ENCODE results near the gene CNNM2.

Gene CNNM2

DNA sequence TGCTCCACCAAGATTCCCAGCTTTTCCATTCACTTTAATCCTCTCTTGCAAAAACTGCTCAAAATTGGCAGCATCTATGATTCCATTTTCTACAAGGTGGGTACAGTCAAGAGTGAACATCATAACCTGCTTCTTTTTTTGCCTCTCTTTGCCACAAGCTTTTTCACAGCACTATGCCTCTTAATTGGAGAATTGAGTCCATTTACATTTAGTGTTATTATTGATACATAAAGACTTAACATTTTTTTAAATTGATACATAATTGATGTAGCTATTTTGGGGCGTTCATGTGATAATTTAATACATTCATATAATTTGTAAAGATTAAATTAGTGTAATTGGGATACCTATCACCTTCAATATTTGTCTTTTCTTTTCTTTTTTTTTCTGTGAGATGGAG is 30.0 kb upstream of the CNNM2 start:
- no peaks in the 10 kb centered on the region for H3K27me3 ChIP-seq
- H3K4me3 ChIP-seq, result no peak overlapping the region
- TF ChIP-seq Cebpa-rat (IDR thresholded peaks at IDR 0.05), result no peak
- peaks cover 0 to 61% (median 32%) of the 10 kb centered on the region in 11 experiments; a peak in 19 of 22 replicates for H3K36me3 ChIP-seq
- H3K4me1 ChIP-seq, result no peaks in the 10 kb centered on the region
- no peak overlapping the region for H3K4me2 ChIP-seq
- H3K9ac ChIP-seq, result no peak overlapping the region
- no peak overlapping the region for H3K27ac ChIP-seq
- peaks cover 0 to 18% (median 10%) of the 10 kb centered on the region in 11 experiments; a peak in 12 of 22 replicates for H3K9me3 ChIP-seq (replicated peaks in 1 of 11)
- no peaks in the 10 kb centered on the region for H4K20me1 ChIP-seq

DNA sequence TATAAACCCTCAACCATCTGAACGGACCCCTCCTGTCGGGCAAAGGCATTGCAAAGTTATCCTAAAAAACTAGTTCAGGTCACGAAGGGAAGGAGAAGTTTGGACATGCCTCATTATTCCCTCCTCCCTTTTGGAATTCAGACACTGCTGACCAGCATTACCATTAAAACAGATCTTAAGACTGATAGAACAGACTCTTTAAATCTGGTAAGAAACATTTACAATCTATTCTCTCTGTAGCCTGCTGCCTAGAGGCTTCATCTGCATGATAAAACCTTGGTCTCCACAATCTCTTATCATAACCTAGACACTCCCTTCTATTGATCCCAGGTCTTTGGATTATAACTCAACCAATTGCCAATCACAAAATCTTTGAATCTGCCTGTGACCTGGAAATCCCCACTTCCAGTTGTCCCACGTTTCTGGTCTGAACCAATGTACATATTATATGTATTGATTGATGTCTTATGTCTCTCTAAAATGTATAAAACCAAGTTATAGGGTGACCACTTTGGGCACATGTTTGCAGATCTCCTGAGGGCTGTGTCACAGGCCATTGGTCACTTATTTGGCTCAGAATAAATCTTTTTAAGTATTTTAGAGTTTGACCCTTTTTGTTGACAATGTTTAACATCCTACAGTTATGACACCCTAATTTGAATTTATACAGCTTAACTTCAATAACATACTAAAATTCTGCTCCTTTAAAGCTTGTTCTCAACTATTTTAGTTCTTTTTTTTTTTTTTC is 23.5 kb upstream of the CNNM2 start:
- no peak for TF ChIP-seq Cebpa-rat (IDR thresholded peaks at IDR 0.05)
- Histone ChIP-seq H3K4me2 (no peak overlapping the region), H3K9ac (no peak overlapping the region), H4K20me1 (no peaks in the 10 kb centered on the region), H3K9me3 (replicated peaks in 1 of 11) (no peaks in the 10 kb centered on the region), H3K27ac (no peak overlapping the region), H3K4me3 (no peak overlapping the region), H3K27me3 (no peaks in the 10 kb centered on the region), H3K4me1 (no peaks in the 10 kb centered on the region), H3K36me3 (peaks cover 0 to 75% (median 48%) of the 10 kb centered on the region in 11 experiments; a peak in 18 of 22 replicates)

DNA sequence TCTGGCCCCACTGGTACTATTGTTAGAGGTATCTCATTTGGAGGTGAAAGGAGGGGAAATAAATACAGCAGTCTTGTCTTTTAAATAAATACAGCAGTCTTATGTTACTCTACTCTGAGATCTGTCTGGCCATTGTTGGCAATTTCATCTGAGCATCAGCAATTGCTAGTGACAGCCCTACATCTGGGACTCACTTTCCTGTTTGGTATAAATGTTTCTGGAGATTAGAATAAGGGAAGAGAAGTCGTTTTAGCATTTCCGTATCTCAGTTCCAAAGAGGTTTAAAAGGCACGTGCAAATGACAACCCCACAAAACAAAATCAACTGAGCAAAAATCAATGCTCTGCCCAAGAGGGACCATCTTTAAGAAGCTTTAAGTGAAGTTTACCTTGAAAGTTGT is 18.1 kb upstream of the CNNM2 start:
- peaks cover 0 to 43% (median 14%) of the 10 kb centered on the region in 11 experiments; a peak in 11 of 22 replicates for H3K36me3 ChIP-seq
- H4K20me1 ChIP-seq, result no peaks in the 10 kb centered on the region
- no peak overlapping the region for H3K4me2 ChIP-seq
- H3K9me3 ChIP-seq (replicated peaks in 1 of 11), result no peaks in the 10 kb centered on the region
- H3K9ac ChIP-seq, result no peak overlapping the region
- H3K4me1 ChIP-seq, result no peaks in the 10 kb centered on the region
- H3K4me3 ChIP-seq, result no peak overlapping the region
- H3K27me3 ChIP-seq, result no peaks in the 10 kb centered on the region
- no peak for TF ChIP-seq Cebpa-rat (IDR thresholded peaks at IDR 0.05)
- no peak overlapping the region for H3K27ac ChIP-seq

DNA sequence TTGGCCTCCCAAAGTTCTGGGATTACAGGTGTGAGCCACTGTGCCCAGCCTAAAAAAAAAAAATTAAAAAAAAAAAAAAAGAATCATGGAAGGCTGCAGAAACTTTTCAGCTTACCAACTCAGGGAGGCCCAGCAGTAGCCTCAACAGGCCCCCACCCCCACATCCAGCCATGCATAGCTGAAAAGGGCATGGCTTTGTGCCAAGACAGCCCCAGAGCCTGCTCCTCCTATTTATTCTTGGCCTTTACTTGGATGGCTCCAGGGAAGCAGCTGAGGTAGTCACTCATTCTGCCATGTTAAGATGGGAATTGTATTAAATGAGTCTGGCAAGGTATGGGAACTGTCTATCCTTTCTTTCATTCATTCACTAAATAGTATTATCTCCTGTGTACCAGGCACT is 13.7 kb upstream of the CNNM2 start:
- no peak overlapping the region for H3K4me3 ChIP-seq
- H3K9ac ChIP-seq, result no peak overlapping the region
- no peak overlapping the region for H3K4me2 ChIP-seq
- no peak for TF ChIP-seq Cebpa-rat (IDR thresholded peaks at IDR 0.05)
- no peaks in the 10 kb centered on the region for H4K20me1 ChIP-seq
- H3K36me3 ChIP-seq, result peaks cover 0 to 17% (median 3%) of the 10 kb centered on the region in 11 experiments; a peak in 7 of 22 replicates
- no peaks in the 10 kb centered on the region for H3K9me3 ChIP-seq (replicated peaks in 1 of 11)
- H3K4me1 ChIP-seq, result no peaks in the 10 kb centered on the region
- no peak overlapping the region for H3K27ac ChIP-seq
- H3K27me3 ChIP-seq, result no peaks in the 10 kb centered on the region

DNA sequence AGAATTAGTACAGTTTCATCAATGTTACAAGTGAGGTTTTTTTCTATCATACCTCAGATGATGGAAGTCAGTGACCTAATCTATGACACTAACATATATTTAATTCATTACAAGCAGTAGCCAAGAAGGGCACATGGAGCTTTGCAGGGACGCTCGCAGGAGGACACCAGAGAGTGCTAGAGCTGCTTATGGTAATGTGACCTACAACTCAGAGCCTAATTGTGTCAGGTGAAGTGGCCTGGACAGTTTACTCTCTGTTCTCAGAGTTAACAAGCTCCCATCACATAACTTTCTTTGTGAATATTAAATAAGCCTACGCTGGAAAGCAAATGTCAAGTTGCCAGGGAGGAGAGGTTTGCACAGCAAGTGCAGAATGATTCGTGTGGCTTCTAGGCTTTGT is 11.6 kb upstream of the CNNM2 start:
- H3K27ac ChIP-seq, result no peak overlapping the region
- H3K9me3 ChIP-seq (replicated peaks in 1 of 11), result no peaks in the 10 kb centered on the region
- H3K27me3 ChIP-seq, result no peaks in the 10 kb centered on the region
- no peak overlapping the region for H3K4me2 ChIP-seq
- no peak overlapping the region for H3K4me3 ChIP-seq
- H4K20me1 ChIP-seq, result no peaks in the 10 kb centered on the region; a peak in 1 of 22 replicates
- no peak for TF ChIP-seq Cebpa-rat (IDR thresholded peaks at IDR 0.05)
- H3K9ac ChIP-seq, result no peak overlapping the region
- H3K4me1 ChIP-seq, result no peaks in the 10 kb centered on the region
- H3K36me3 ChIP-seq, result peaks cover 0 to 11% (median 0%) of the 10 kb centered on the region in 11 experiments; a peak in 3 of 22 replicates

- Histone ChIP-seq H3K4me2 (peak overlapping the region in 3 of 11 experiments; percentile 8 to 44 (median 39); a peak in 3 of 22 replicates), H3K4me3 (no peak overlapping the region), H3K9me3 (replicated peaks in 1 of 11) (no peaks in the 10 kb centered on the region), H3K4me1 (peaks cover 13 to 39% (median 17%) of the 10 kb centered on the region in 10 experiments), H4K20me1 (no peaks in the 10 kb centered on the region; a peak in 1 of 22 replicates), H3K27me3 (peaks cover 0 to 4% (median 0%) of the 10 kb centered on the region in 11 experiments; a peak in 2 of 22 replicates), H3K27ac (no peak overlapping the region), H3K9ac (no peak overlapping the region; a peak in 1 of 22 replicates), H3K36me3 (no peaks in the 10 kb centered on the region)
- TF ChIP-seq Cebpa-rat (IDR thresholded peaks at IDR 0.05), result no peak
Measured at GRCh38 chr10:102914781-102915180, 3.3 kb upstream of the CNNM2 start.

- no peaks in the 10 kb centered on the region for H3K36me3 ChIP-seq
- H3K27me3 ChIP-seq, result peaks cover 0 to 4% (median 0%) of the 10 kb centered on the region in 11 experiments; a peak in 2 of 22 replicates
- no peak overlapping the region for H3K27ac ChIP-seq
- no peaks in the 10 kb centered on the region for H3K9me3 ChIP-seq (replicated peaks in 1 of 11)
- no peaks in the 10 kb centered on the region for H4K20me1 ChIP-seq
- no peak overlapping the region for H3K9ac ChIP-seq
- no peak overlapping the region for H3K4me2 ChIP-seq
- no peak overlapping the region for H3K4me3 ChIP-seq
- peaks cover 27 to 53% (median 31%) of the 10 kb centered on the region in 10 experiments for H3K4me1 ChIP-seq
- TF ChIP-seq Cebpa-rat (IDR thresholded peaks at IDR 0.05), result no peak
Measured at GRCh38 chr10:102916173-102916572, 1.9 kb upstream of the CNNM2 start.

DNA sequence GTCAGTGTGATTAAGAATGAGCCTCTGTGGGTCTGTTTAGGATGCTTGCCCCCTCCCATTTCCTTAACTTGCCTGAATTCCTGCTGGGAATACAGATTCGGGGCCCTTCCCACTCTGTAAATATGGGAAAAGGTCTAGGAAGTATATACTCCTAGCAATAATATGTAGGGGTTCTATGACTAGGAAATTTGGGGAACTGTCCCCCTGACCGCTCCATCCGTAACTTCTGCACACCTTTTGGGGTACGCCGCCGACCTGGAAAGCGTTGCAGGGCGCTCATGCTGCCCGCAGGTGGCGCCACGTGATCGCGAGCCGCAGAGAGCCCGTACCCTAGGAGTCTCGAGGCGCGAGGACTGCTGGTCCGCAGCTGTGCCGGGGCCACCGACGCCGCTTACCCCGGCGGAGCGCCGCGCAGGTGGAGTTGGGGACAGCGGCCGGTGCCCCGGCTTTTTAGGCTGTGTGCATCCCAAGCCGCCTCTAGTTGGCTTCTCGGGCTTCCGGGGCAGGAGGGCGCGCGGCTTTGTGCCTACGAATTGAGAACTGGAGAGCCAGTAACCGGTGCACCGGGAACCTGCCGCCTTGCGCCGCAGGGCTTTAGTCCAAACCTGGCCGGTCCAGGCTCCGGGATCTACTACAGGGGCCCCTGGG is 656 bp upstream of the CNNM2 start:
- peak overlapping the region; percentile 65 to 90 (median 82) for H3K9ac ChIP-seq
- TF ChIP-seq Cebpa-rat (IDR thresholded peaks at IDR 0.05), result no peak
- H3K4me3 ChIP-seq, result peak overlapping the region; percentile 77 to 96 (median 84)
- H3K27me3 ChIP-seq, result peaks cover 0 to 4% (median 0%) of the 10 kb centered on the region in 11 experiments; a peak in 2 of 22 replicates
- peak overlapping the region; percentile 49 to 88 (median 79); a peak in 20 of 22 replicates for H3K27ac ChIP-seq
- peak overlapping the region; percentile 80 to 98 (median 94) for H3K4me2 ChIP-seq
- peaks cover 30 to 54% (median 35%) of the 10 kb centered on the region in 10 experiments for H3K4me1 ChIP-seq
- H3K36me3 ChIP-seq, result no peaks in the 10 kb centered on the region
- H4K20me1 ChIP-seq, result no peaks in the 10 kb centered on the region
- no peaks in the 10 kb centered on the region for H3K9me3 ChIP-seq (replicated peaks in 1 of 11)

DNA sequence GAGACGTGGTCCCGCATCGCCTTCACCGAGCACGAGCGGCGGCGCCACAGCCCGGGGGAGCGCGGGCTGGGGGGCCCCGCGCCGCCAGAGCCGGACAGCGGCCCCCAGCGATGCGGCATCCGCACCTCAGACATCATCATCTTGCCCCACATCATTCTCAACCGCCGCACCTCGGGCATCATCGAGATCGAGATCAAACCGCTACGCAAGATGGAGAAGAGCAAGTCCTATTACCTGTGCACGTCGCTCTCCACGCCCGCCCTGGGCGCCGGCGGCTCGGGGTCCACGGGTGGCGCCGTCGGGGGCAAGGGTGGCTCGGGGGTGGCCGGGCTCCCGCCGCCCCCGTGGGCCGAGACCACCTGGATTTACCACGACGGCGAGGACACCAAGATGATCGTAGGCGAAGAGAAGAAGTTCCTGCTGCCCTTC is 737 bp downstream of the CNNM2 start:
- Histone ChIP-seq H3K9ac (peak overlapping the region; percentile 77 to 90 (median 86)), H3K4me1 (peaks cover 29 to 52% (median 40%) of the 10 kb centered on the region in 10 experiments), H3K27ac (peak overlapping the region; percentile 51 to 88 (median 79); a peak in 21 of 22 replicates), H4K20me1 (no peaks in the 10 kb centered on the region), H3K27me3 (peaks cover 0 to 4% (median 0%) of the 10 kb centered on the region in 11 experiments; a peak in 2 of 22 replicates), H3K36me3 (no peaks in the 10 kb centered on the region), H3K9me3 (replicated peaks in 1 of 11) (no peaks in the 10 kb centered on the region), H3K4me3 (peak overlapping the region; percentile 77 to 96 (median 84)), H3K4me2 (peak overlapping the region; percentile 92 to 99 (median 96))
- TF ChIP-seq Cebpa-rat (IDR thresholded peaks at IDR 0.05), result no peak

Measured in BLaER1 treated with 17β-estradiol and CSF1 and Interleukin-3, amounts not matched to agents 10 nM and 100 nM (cell line).